ENCODE measurements around the gene SSPN. TPM values are rescaled to one million over a fixed set of nuclear protein-coding genes. Genes with fewer than 3 reads are reported as not detected.

The SSPN gene
- total RNA-seq, 1 donor from 2014 or later: 0.91 TPM

GRCh38 chr12:26152507-26153102, 42.8 kb upstream of the SSPN start:
- no peak for TF ChIP-seq CTCF (IDR thresholded peaks at IDR 0.05; ENCODE audit: partially characterized antibody, unreplicated experiment)
- H3K9me3 Mint-ChIP-seq (ENCODE audit: unreplicated experiment): no peaks in the 10 kb centered on the region
- H3K4me3 Mint-ChIP-seq (ENCODE audit: unreplicated experiment): no peak overlapping the region
- H3K27me3 Mint-ChIP-seq (ENCODE audit: unreplicated experiment): peaks cover 5% of the 10 kb centered on the region
- no peaks in the 10 kb centered on the region for H3K4me1 Mint-ChIP-seq (ENCODE audit: low read depth, unreplicated experiment)
- H3K27ac Mint-ChIP-seq (ENCODE audit: unreplicated experiment): no peak overlapping the region
- no peaks in the 10 kb centered on the region for H3K36me3 Mint-ChIP-seq (ENCODE audit: unreplicated experiment)
- no peak for DNase-seq

GRCh38 chr12:26153421-26154154, 41.8 kb upstream of the SSPN start:
- no peak overlapping the region for H3K27ac Mint-ChIP-seq (ENCODE audit: unreplicated experiment)
- no peaks in the 10 kb centered on the region for H3K36me3 Mint-ChIP-seq (ENCODE audit: unreplicated experiment)
- no peak for TF ChIP-seq CTCF (IDR thresholded peaks at IDR 0.05; ENCODE audit: partially characterized antibody, unreplicated experiment)
- peaks cover 7% of the 10 kb centered on the region for H3K27me3 Mint-ChIP-seq (ENCODE audit: unreplicated experiment)
- DNase-seq: no peak
- H3K4me3 Mint-ChIP-seq (ENCODE audit: unreplicated experiment): no peak overlapping the region
- no peaks in the 10 kb centered on the region for H3K9me3 Mint-ChIP-seq (ENCODE audit: unreplicated experiment)
- H3K4me1 Mint-ChIP-seq (ENCODE audit: low read depth, unreplicated experiment): no peaks in the 10 kb centered on the region

- H3K9me3 Mint-ChIP-seq (ENCODE audit: unreplicated experiment): no peaks in the 10 kb centered on the region
- H3K27ac Mint-ChIP-seq (ENCODE audit: unreplicated experiment): no peak overlapping the region
These were observed 39.0 kb upstream of the SSPN start for GRCh38 chr12:26156201-26156871.

GRCh38 chr12:26157001-26157400, 38.4 kb upstream of the SSPN start:
- Mint-ChIP-seq H3K36me3 (ENCODE audit: unreplicated experiment) (no peaks in the 10 kb centered on the region), H3K27me3 (ENCODE audit: unreplicated experiment) (peaks cover 5% of the 10 kb centered on the region), H3K4me1 (ENCODE audit: low read depth, unreplicated experiment) (no peaks in the 10 kb centered on the region), H3K4me3 (ENCODE audit: unreplicated experiment) (no peak overlapping the region), H3K9me3 (ENCODE audit: unreplicated experiment) (no peaks in the 10 kb centered on the region), H3K27ac (ENCODE audit: unreplicated experiment) (no peak overlapping the region)
- no peak for DNase-seq
- no peak for TF ChIP-seq CTCF (IDR thresholded peaks at IDR 0.05; ENCODE audit: partially characterized antibody, unreplicated experiment)

More at GRCh38 chr12:26156201-26156871, 39.0 kb upstream of the SSPN start:
- Mint-ChIP-seq H3K4me3 (ENCODE audit: unreplicated experiment) (no peak overlapping the region), H3K36me3 (ENCODE audit: unreplicated experiment) (no peaks in the 10 kb centered on the region), H3K27me3 (ENCODE audit: unreplicated experiment) (peaks cover 5% of the 10 kb centered on the region), H3K4me1 (ENCODE audit: low read depth, unreplicated experiment) (no peaks in the 10 kb centered on the region)
- no peak for DNase-seq
- TF ChIP-seq CTCF (IDR thresholded peaks at IDR 0.05; ENCODE audit: partially characterized antibody, unreplicated experiment): no peak

All from glutamatergic neuron (in vitro differentiated cells).